Spleen (tissue), 13 donors: ENCODE data around the gene CPSF4. TPM values are rescaled to one million over a fixed set of nuclear protein-coding genes. Genes with fewer than 3 reads are reported as not detected.
A peak's percentile ranks its signal among the peaks of the same experiment; 100 is the strongest.

Experiments
- DNase-seq: peaks from one replicate; pipeline ENCODE4 v3.0.0-alpha.2; 2020
- H3K27ac ChIP-seq, 8 donors: fragments of 200-600 bp; sonication (generic) in 7 of 8; 1 replicate in 4 of 8; 2 replicates in 4 of 8; pipeline versions ENCODE4 v1.5.0 to v1.8.0; 2016 to 2021; ENCODE audit warnings: inconsistent platforms in 4 of 8, mild to moderate bottlenecking in 4 of 8, moderate library complexity in 1 of 8
- H3K27me3 ChIP-seq, 7 donors: fragments of 200-600 bp; sonication (generic) in 6 of 7; replicated peaks in 1 of 7; 1 replicate in 4 of 7; 2 replicates in 3 of 7; pipeline versions ENCODE4 v1.5.0 to v1.8.0; 2016 to 2021; ENCODE audit warnings: inconsistent platforms in 3 of 7, mild to moderate bottlenecking in 1 of 7
- H3K36me3 ChIP-seq, 6 donors: fragments of 200-600 bp; sonication (generic) in 5 of 6; 1 replicate in 4 of 6; 2 replicates in 2 of 6; pipeline versions ENCODE4 v1.5.0 to v1.8.0; 2016 to 2021; ENCODE audit warnings: inconsistent platforms in 2 of 6
- H3K4me1 ChIP-seq, 6 donors: fragments of 200-600 bp; sonication (generic) in 5 of 6; 1 replicate in 3 of 6; 2 replicates in 3 of 6; pipeline versions ENCODE4 v1.5.0 to v1.8.0; 2016 to 2021; ENCODE audit warnings: inconsistent platforms in 3 of 6
- H3K4me3 ChIP-seq, 8 donors: fragments of 200-600 bp; sonication (generic) in 7 of 8; 1 replicate in 4 of 8; 2 replicates in 4 of 8; pipeline versions ENCODE4 v1.5.0 to v1.8.0; 2016 to 2021; ENCODE audit warnings: inconsistent platforms in 4 of 8, mild to moderate bottlenecking in 4 of 8, moderate library complexity in 2 of 8
- H3K9me3 ChIP-seq, 8 donors: fragments of 200-600 bp; sonication (generic) in 7 of 8; 1 replicate in 4 of 8; 2 replicates in 4 of 8; pipeline versions ENCODE4 v1.5.0 to v1.8.0; 2016 to 2021; ENCODE audit warnings: inconsistent platforms in 4 of 8
- CTCF ChIP-seq, 11 experiments: fragments of 200-600 bp in 7 of 11; fragments of 450-650 bp in 4 of 11; sonication (generic) in 4 of 11; IDR thresholded peaks in 8 of 11; conservative IDR thresholded peaks in 3 of 11; 1 replicate in 7 of 11; 2 replicates in 4 of 11; pipeline versions ENCODE4 v1.4.0 to v1.8.0; 2016 to 2021; ENCODE audit warnings: antibody characterized with exemption in 11 of 11, inconsistent platforms in 4 of 11, mild to moderate bottlenecking in 1 of 11
- POLR2A ChIP-seq, 3 donors: fragments of 450-650 bp; IDR thresholded peaks; one replicate each; pipeline ENCODE4 v1.5.1; 2017; ENCODE audit warnings: antibody characterized with exemption in 3 of 3, mild to moderate bottlenecking in 1 of 3
- POLR2AphosphoS5 ChIP-seq, 3 donors: sonication (generic); formaldehyde crosslinking; IDR thresholded peaks; one replicate each; pipeline ENCODE4 v1.5.1; 2017; ENCODE audit warnings: antibody characterized with exemption in 3 of 3
- WGBS, 5 donors: extraction: QIAGEN DNeasy Blood & Tissue Kit in 3 of 5; methylation state at CpG; one replicate each; pipeline versions ENCODE4 v1.1.5 to v1.1.7; 2013 to 2018; 5-methylcytosine and 5-hydroxymethylcytosine counted together
- intact Hi-C: fragments of 100-400 bp; cut with DNase I; formaldehyde crosslinking; loops from one replicate; pipeline ENCODE4 v1.15.0; 2023; ENCODE audit warnings: low total_unique reads
- long read RNA-seq, 2 donors: transcript quantifications; one replicate each; lab custom pipeline, GENCODE V29; 2026
- polyA plus RNA-seq, 3 donors: library from polyadenylated mRNA; stranded (reverse); fragments of 200-250 nt; gene quantifications; one replicate each; pipeline ENCODE4 v1.2.1, GENCODE V29; 2013
- total RNA-seq, 7 donors: library from RNA; depleted of rRNA in 3 of 7; stranded (reverse); fragments of >200 nt in 3 of 7; fragmentation: NEBNext Ultra II Directional in 4 of 7; extraction: Animal tissue kit (Norgen Biotek cat#: 25700) in 4 of 7; gene quantifications; one replicate each; pipeline versions ENCODE4 v1.1.0 to v1.2.1, GENCODE V29; 2016 to 2021
- donor health status: healthy with polysubstance abuse.
- donor health status: DM: no; HTN: no; CAD: no; lungs with moderate emphysema.
- donor health status: DM: no; HTN: no; CAD: no.
- donor health status: Bipolar disorder and iron deficiency.
- donor health status: healthy.
- donor health status: DM: no; HTN: no; CAD: no.
- donor health status: DM: yes; HTN: yes; CAD: no.

The CPSF4 gene
- total RNA-seq (10 to 100 TPM; 29.9 to 40.3 (median 35.1) TPM), polyA plus RNA-seq (10 to 100 TPM; 28.7 to 49.6 (median 46.7) TPM)
- long read RNA-seq, donor 1, partial matches to known transcripts, result 0 of 3 reads
- long read RNA-seq, donor 1, other reads (novel, unspliced or antisense), result 0 of 3 reads
- long read RNA-seq, donor 2, partial matches to known transcripts, result 217 of 330 reads
- long read RNA-seq, donor 2, other reads (novel, unspliced or antisense), result 106 of 330 reads

- 0 to 1% (median 1%) methylated on average over 33 to 89 of the region's 89 CpGs for WGBS, 5 donors
- peak in 1 of 11 experiments; percentile 17 for TF ChIP-seq CTCF (IDR thresholded peaks at IDR 0.05 in 8 of 11, conservative IDR thresholded peaks at IDR 0.05 in 3 of 11)
- peak; percentile 82 to 90 (median 88) for TF ChIP-seq POLR2AphosphoS5 (IDR thresholded peaks at IDR 0.05)
- TF ChIP-seq POLR2A (IDR thresholded peaks at IDR 0.05), result no peak
- Histone ChIP-seq H3K36me3 (peaks cover 0 to 37% (median 18%) of the 10 kb centered on the region in 6 donors), H3K27ac (peak within 1 kb of the TSS; percentile 80 to 94 (median 86)), H3K4me3 (peak within 1 kb of the TSS; percentile 78 to 99 (median 96)), H3K4me1 (peaks cover 13 to 68% (median 40%) of the 10 kb centered on the region in 6 donors), H3K9me3 (no peaks in the 10 kb centered on the region), H3K27me3 (no peaks in the 10 kb centered on the region)
- intact Hi-C loops, result no loop called here
- DNase-seq, result peak; percentile 99
Observed at GRCh38 chr7:99438573-99439480, at the start of gene CPSF4, which contains the start of gene PTCD1. TSS of gene CPSF4 (plus strand) at chr7:99438943. CDS start at chr7:99439083, 140 bp downstream. TSS of gene PTCD1 (minus strand) at chr7:99438798. CDS start at chr7:99435242, 3,556 bp downstream.

GRCh38 chr7:99389772-99390171, 49.0 kb upstream of the CPSF4 start:
- H3K27me3 ChIP-seq, result no peaks in the 10 kb centered on the region
- DNase-seq, result no peak
- no peak for TF ChIP-seq POLR2A (IDR thresholded peaks at IDR 0.05)
- no peak for TF ChIP-seq CTCF (IDR thresholded peaks at IDR 0.05 in 8 of 11, conservative IDR thresholded peaks at IDR 0.05 in 3 of 11)
- TF ChIP-seq POLR2AphosphoS5 (IDR thresholded peaks at IDR 0.05), result peak in 2 of 3 donors; percentile 28 to 67
- 92 to 95% (median 94%) methylated on average over 11 to 13 of the region's 13 CpGs for WGBS, 5 donors
- H3K9me3 ChIP-seq, result no peaks in the 10 kb centered on the region
- H3K4me3 ChIP-seq, result no peak overlapping the region
- peaks cover 16 to 72% (median 38%) of the 10 kb centered on the region in 6 donors for H3K4me1 ChIP-seq
- H3K36me3 ChIP-seq, result peaks cover 0 to 100% (median 84%) of the 10 kb centered on the region in 6 donors
- intact Hi-C loops, result no loop called here
- H3K27ac ChIP-seq, result peak overlapping the region in 1 of 8 donors; percentile 27

- Histone ChIP-seq H3K4me3 (no peak overlapping the region), H3K4me1 (peaks cover 16 to 67% (median 28%) of the 10 kb centered on the region in 6 donors), H3K27me3 (no peaks in the 10 kb centered on the region), H3K36me3 (peaks cover 0 to 100% (median 91%) of the 10 kb centered on the region in 6 donors), H3K9me3 (no peaks in the 10 kb centered on the region), H3K27ac (peak overlapping the region in 1 of 8 donors; percentile 24)
- intact Hi-C loops, result no loop called here
- DNase-seq, result no peak
- 91 to 99% (median 96%) methylated on average over 21 to 23 of the region's 23 CpGs for WGBS, 5 donors
- TF ChIP-seq CTCF (IDR thresholded peaks at IDR 0.05 in 8 of 11, conservative IDR thresholded peaks at IDR 0.05 in 3 of 11) (no peak), POLR2AphosphoS5 (IDR thresholded peaks at IDR 0.05) (peak in 2 of 3 donors; percentile 49 to 76)
Observed at GRCh38 chr7:99390941-99391602, 47.7 kb upstream of the CPSF4 start.
